H9 (cell line): ENCODE results near the gene SRSF12. TPM values are rescaled to one million over a fixed set of nuclear protein-coding genes. Genes with fewer than 3 reads are reported as not detected.

ENCODE experiments used
- DNase-seq: peaks from one replicate; pipeline ENCODE4 v3.0.0-alpha.2; 2017
- H2AFZ ChIP-seq: one replicate; pipeline ENCODE4 v1.6.1; 2013; ENCODE audit warnings: mild to moderate bottlenecking, low read length, control low read depth, moderate library complexity
- H2AK5ac ChIP-seq: 2 replicates; pipeline ENCODE4 v1.6.1; 2013; ENCODE audit warnings: low read length, control low read depth, mixed read lengths; ENCODE audit not compliant: insufficient read length
- H2BK120ac ChIP-seq: one replicate; pipeline ENCODE4 v1.6.1; 2013; ENCODE audit warnings: low read depth, mild to moderate bottlenecking, low read length, control low read depth, inconsistent platforms; ENCODE audit not compliant: poor library complexity, severe bottlenecking
- H2BK12ac ChIP-seq: 2 replicates; pipeline ENCODE4 v1.6.1; 2013; ENCODE audit warnings: low read length, control low read depth, mixed read lengths, low read depth; ENCODE audit not compliant: insufficient read length
- H2BK15ac ChIP-seq: 2 replicates; pipeline ENCODE4 v1.6.1; 2013; ENCODE audit warnings: low read depth, low read length, control low read depth
- H2BK20ac ChIP-seq: one replicate; pipeline ENCODE4 v1.6.1; 2013; ENCODE audit warnings: low read depth, mild to moderate bottlenecking, low read length, control low read depth, inconsistent platforms; ENCODE audit not compliant: poor library complexity, severe bottlenecking
- H2BK5ac ChIP-seq: 2 replicates; pipeline ENCODE4 v1.6.1; 2013; ENCODE audit warnings: low read length, control low read depth, mixed read lengths; ENCODE audit not compliant: insufficient read length
- H3K14ac ChIP-seq: 2 replicates; pipeline ENCODE4 v1.6.1; 2013; ENCODE audit warnings: low read length, control low read depth; ENCODE audit not compliant: insufficient read depth
- H3K18ac ChIP-seq: 2 replicates; pipeline ENCODE4 v1.6.1; 2013; ENCODE audit warnings: low read depth, mild to moderate bottlenecking, mixed read lengths, low read length, control low read depth; ENCODE audit not compliant: insufficient read length
- H3K23ac ChIP-seq: 2 replicates; pipeline ENCODE4 v1.6.1; 2013; ENCODE audit warnings: low read length, control low read depth, mixed read lengths, low read depth; ENCODE audit not compliant: insufficient read length
- H3K23me2 ChIP-seq: 2 replicates; pipeline ENCODE4 v1.6.1; 2013; ENCODE audit warnings: low read depth, mild to moderate bottlenecking, mixed read lengths, low read length, control low read depth; ENCODE audit not compliant: insufficient read length, poor library complexity, severe bottlenecking
- H3K27ac ChIP-seq: 2 replicates; pipeline ENCODE4 v1.5.1; 2013; ENCODE audit warnings: low read length, control low read depth, mixed read lengths, low read depth; ENCODE audit not compliant: insufficient read length
- H3K27me3 ChIP-seq: 2 replicates; pipeline ENCODE4 v1.6.1; 2013; ENCODE audit warnings: low read length, control low read depth, inconsistent platforms; ENCODE audit not compliant: insufficient read depth
- H3K4ac ChIP-seq: 2 replicates; pipeline ENCODE4 v1.6.1; 2013; ENCODE audit warnings: low read depth, mild to moderate bottlenecking, control low read depth, inconsistent platforms, low read length, moderate library complexity
- H3K4me1 ChIP-seq: 2 replicates; pipeline ENCODE4 v1.6.1; 2013; ENCODE audit warnings: low read length, control low read depth, inconsistent platforms; ENCODE audit not compliant: insufficient read depth
- H3K4me2 ChIP-seq: 2 replicates; pipeline ENCODE4 v1.6.1; 2013; ENCODE audit warnings: low read length, control low read depth, mixed read lengths; ENCODE audit not compliant: insufficient read length, insufficient read depth
- H3K56ac ChIP-seq: 2 replicates; pipeline ENCODE4 v1.6.1; 2013; ENCODE audit warnings: low read depth, mild to moderate bottlenecking, mixed read lengths, low read length, control low read depth; ENCODE audit not compliant: insufficient read length
- H3K79me1 ChIP-seq: 2 replicates; pipeline ENCODE4 v1.6.1; 2013; ENCODE audit warnings: low read depth, mild to moderate bottlenecking, moderate library complexity, low read length, control low read depth, inconsistent platforms; ENCODE audit not compliant: insufficient read depth, poor library complexity, severe bottlenecking
- H3K79me2 ChIP-seq: 2 replicates; pipeline ENCODE4 v1.6.1; 2013; ENCODE audit warnings: low read length, control low read depth, inconsistent platforms; ENCODE audit not compliant: insufficient read depth
- H3K9ac ChIP-seq: 2 replicates; pipeline ENCODE4 v1.6.1; 2013; ENCODE audit warnings: low read length, control low read depth, mixed read lengths; ENCODE audit not compliant: insufficient read length; ENCODE audit errors: extremely low read depth
- H3K9me3 ChIP-seq: one replicate; pipeline ENCODE4 v1.6.1; 2013; ENCODE audit warnings: low read depth, low read length, inconsistent platforms; ENCODE audit not compliant: control insufficient read depth
- H3T11ph ChIP-seq: one replicate; pipeline ENCODE4 v1.6.1; 2013; ENCODE audit warnings: mild to moderate bottlenecking, low read length, control low read depth, inconsistent platforms
- H4K20me1 ChIP-seq: one replicate; pipeline ENCODE4 v1.6.1; 2013; ENCODE audit not compliant: control insufficient read depth, insufficient read length, insufficient read depth
- H4K5ac ChIP-seq: 2 replicates; pipeline ENCODE4 v1.6.1; 2013; ENCODE audit warnings: low read depth, mild to moderate bottlenecking, mixed read lengths, low read length, control low read depth; ENCODE audit not compliant: insufficient read length
- H4K8ac ChIP-seq: replicated peaks from 2 replicates; pipeline ENCODE4 v1.6.1; 2013; ENCODE audit warnings: low read length, control low read depth, mixed read lengths, low read depth; ENCODE audit not compliant: insufficient read length
- H4K91ac ChIP-seq: 2 replicates; pipeline ENCODE4 v1.6.1; 2013; ENCODE audit warnings: low read depth, mild to moderate bottlenecking, moderate library complexity, mixed read lengths, low read length, control low read depth; ENCODE audit not compliant: insufficient read length
- H3K27ac Mint-ChIP-seq, 3 experiments: 2 replicates in 2 of 3; 3 replicates in 1 of 3; pipeline ENCODE4 v1.8.0; 2020 to 2021; ENCODE audit warnings: mixed read lengths in 3 of 3, mild to moderate bottlenecking in 1 of 3, moderate library complexity in 1 of 3
- H3K27me3 Mint-ChIP-seq: 2 replicates; pipeline ENCODE4 v1.8.0; 2021; ENCODE audit warnings: low read depth, mild to moderate bottlenecking, moderate library complexity, mixed read lengths
- H3K36me3 Mint-ChIP-seq, 3 experiments: 2 replicates in 2 of 3; 3 replicates in 1 of 3; pipeline ENCODE4 v1.8.0; 2020 to 2021; ENCODE audit warnings: low read depth in 3 of 3, mixed read lengths in 3 of 3; ENCODE audit not compliant: insufficient read depth in 1 of 3
- H3K4me1 Mint-ChIP-seq, 2 experiments: 2 replicates each; pipeline ENCODE4 v1.8.0; 2020; ENCODE audit warnings: mixed read lengths in 2 of 2
- H3K4me3 Mint-ChIP-seq, 2 experiments: 2 replicates in 1 of 2; 3 replicates in 1 of 2; pipeline ENCODE4 v1.8.0; 2020 to 2021; ENCODE audit warnings: mild to moderate bottlenecking in 2 of 2, mixed read lengths in 2 of 2, moderate library complexity in 1 of 2
- H3K9me3 Mint-ChIP-seq, 2 experiments: 2 replicates in 1 of 2; 3 replicates in 1 of 2; pipeline ENCODE4 v1.8.0; 2020; ENCODE audit warnings: mild to moderate bottlenecking in 2 of 2, mixed read lengths in 2 of 2, moderate library complexity in 1 of 2
- WGBS: extraction: QIAGEN DNeasy Blood & Tissue Kit; methylation state at CpG from one replicate; pipeline ENCODE4 v1.1.7; 2013; ENCODE audit warnings: missing lambda C conversion rate, low lambda C conversion rate, mixed read lengths; ENCODE audit not compliant: insufficient read length; ENCODE audit errors: extremely low coverage; 5-methylcytosine and 5-hydroxymethylcytosine counted together
- total RNA-seq: library from RNA; stranded (reverse); gene quantifications from 2 replicates; pipeline ENCODE4 v1.2.1, GENCODE V29; 2021
- TF ChIP-seq, protein P1 (sequence below): fragments of 200-600 bp; sonication (generic); conservative IDR thresholded peaks from 3 replicates; pipeline ENCODE4 v1.8.0; 2021; ENCODE audit warnings: antibody characterized with exemption, mild to moderate bottlenecking

SRSF12 gene
- total RNA-seq, 1 experiment from 2014 or later = 7.6 TPM

DNA sequence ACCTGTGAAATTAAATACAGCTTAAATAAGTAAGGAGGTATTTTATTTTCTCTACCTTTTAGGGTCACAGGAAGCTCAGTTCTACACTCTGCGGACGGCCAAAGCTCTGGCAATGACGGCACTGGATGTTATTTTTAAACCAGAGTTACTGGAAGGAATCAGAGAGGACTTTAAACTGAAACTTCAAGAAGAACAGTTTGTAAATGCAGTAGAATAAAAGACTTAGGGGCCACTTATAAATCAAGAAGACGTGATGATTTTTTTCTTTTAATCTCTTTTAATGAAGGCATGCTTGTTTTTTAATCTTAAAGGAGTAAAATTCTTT, 44.1 kb upstream of the SRSF12 start:
- Histone ChIP-seq H3K4me2 (no peak overlapping the region), H2BK120ac (no peak overlapping the region), H4K20me1 (no peaks in the 10 kb centered on the region), H3K23ac (no peak overlapping the region), H3K18ac (no peak overlapping the region), H4K5ac (no peak overlapping the region), H3K9me3 (no peaks in the 10 kb centered on the region), H3K27ac (no peak overlapping the region), H3K27me3 (no peaks in the 10 kb centered on the region), H2BK5ac (no peak overlapping the region), H2BK15ac (no peak overlapping the region), H2BK12ac (no peak overlapping the region), H2AFZ (no peak overlapping the region), H3K4ac (no peak overlapping the region), H3K23me2 (no peaks in the 10 kb centered on the region), H4K8ac (no peak overlapping the region), H3K4me1 (no peaks in the 10 kb centered on the region), H3K56ac (no peak overlapping the region), H3T11ph (no peak overlapping the region), H2AK5ac (no peak overlapping the region), H2BK20ac (no peak overlapping the region), H3K9ac (no peak overlapping the region), H3K14ac (no peak overlapping the region), H3K79me2 (no peaks in the 10 kb centered on the region), H3K79me1 (no peaks in the 10 kb centered on the region), H4K91ac (no peak overlapping the region)
- WGBS = no CpG with 5 or more reads among the region's 4 CpGs
- no peak for DNase-seq
- Mint-ChIP-seq H3K4me1 (peaks cover 4% of the 10 kb centered on the region in 2 experiments), H3K27ac (0 out of 7 replicates have a peak overlapping the region, but pooled peaks of 1 of the 3 experiments have one; percentile 37), H3K27me3 (no peaks in the 10 kb centered on the region), H3K36me3 (peaks cover 0 to 6% (median 0%) of the 10 kb centered on the region in 3 experiments; a peak in 2 of 7 replicates), H3K4me3 (no peak overlapping the region), H3K9me3 (no peaks in the 10 kb centered on the region)
- TF ChIP-seq, protein P1, sequence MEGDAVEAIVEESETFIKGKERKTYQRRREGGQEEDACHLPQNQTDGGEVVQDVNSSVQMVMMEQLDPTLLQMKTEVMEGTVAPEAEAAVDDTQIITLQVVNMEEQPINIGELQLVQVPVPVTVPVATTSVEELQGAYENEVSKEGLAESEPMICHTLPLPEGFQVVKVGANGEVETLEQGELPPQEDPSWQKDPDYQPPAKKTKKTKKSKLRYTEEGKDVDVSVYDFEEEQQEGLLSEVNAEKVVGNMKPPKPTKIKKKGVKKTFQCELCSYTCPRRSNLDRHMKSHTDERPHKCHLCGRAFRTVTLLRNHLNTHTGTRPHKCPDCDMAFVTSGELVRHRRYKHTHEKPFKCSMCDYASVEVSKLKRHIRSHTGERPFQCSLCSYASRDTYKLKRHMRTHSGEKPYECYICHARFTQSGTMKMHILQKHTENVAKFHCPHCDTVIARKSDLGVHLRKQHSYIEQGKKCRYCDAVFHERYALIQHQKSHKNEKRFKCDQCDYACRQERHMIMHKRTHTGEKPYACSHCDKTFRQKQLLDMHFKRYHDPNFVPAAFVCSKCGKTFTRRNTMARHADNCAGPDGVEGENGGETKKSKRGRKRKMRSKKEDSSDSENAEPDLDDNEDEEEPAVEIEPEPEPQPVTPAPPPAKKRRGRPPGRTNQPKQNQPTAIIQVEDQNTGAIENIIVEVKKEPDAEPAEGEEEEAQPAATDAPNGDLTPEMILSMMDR = no peak
